Measurements from ENCODE around the gene PRDM12.
A peak's percentile ranks its signal among the peaks of the same experiment; 100 is the strongest.

The PRDM12 gene

DNA sequence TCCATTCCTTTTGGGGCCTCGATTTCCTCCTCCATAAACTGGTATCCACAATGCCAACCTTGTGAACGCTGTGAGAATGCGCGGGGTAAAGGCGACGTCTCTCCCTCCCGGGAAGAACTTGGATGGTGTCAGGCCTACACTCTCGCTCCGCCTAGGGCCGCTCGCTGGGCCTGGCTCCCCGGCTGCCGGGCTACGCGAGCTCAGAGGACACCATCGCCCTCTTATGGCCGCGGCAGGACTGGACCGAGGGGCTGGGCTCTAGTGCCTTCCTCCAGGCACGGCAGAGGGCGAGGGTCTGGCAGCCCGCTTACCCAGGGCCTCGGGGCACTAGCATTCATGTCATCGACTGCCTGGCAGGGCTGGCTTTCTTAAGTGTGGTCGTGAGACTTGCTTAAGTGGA, 27.9 kb downstream of the PRDM12 start:
- H3K27me3 ChIP-seq (replicated peaks), result no peaks in the 10 kb centered on the region
- DNase-seq, result no peak
- TF ChIP-seq, protein P1, sequence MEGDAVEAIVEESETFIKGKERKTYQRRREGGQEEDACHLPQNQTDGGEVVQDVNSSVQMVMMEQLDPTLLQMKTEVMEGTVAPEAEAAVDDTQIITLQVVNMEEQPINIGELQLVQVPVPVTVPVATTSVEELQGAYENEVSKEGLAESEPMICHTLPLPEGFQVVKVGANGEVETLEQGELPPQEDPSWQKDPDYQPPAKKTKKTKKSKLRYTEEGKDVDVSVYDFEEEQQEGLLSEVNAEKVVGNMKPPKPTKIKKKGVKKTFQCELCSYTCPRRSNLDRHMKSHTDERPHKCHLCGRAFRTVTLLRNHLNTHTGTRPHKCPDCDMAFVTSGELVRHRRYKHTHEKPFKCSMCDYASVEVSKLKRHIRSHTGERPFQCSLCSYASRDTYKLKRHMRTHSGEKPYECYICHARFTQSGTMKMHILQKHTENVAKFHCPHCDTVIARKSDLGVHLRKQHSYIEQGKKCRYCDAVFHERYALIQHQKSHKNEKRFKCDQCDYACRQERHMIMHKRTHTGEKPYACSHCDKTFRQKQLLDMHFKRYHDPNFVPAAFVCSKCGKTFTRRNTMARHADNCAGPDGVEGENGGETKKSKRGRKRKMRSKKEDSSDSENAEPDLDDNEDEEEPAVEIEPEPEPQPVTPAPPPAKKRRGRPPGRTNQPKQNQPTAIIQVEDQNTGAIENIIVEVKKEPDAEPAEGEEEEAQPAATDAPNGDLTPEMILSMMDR (IDR thresholded peaks at IDR 0.05; ENCODE audit: low read depth, low read length, missing control alignments), result peak; percentile 71
- no peak overlapping the region for H3K27ac ChIP-seq
- no peak overlapping the region for H3K4me3 ChIP-seq (ENCODE audit: low read depth, low read length)
- in situ Hi-C loops (cut with HindIII; ENCODE audit: low pct_ligation_motif_present, low sequenced_read_pairs), result no loop called here
- peaks cover 14% of the 10 kb centered on the region for H3K36me3 ChIP-seq (replicated peaks)

DNA sequence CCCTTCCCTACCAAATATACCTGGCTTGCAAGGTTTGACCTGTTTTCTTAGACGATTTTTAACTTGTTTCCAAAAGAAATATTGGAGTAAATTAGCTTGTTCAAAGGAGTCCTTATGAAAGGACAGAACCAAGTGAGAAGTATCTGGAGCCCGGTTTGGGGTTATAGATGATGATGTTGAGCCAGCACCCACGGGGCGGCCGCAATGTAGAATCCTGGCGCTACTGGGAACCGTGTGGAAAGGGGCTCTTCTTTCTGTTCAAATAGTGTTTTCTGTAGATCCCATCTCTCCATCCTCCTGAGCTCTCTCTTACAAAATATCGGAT, 28.7 kb downstream of the PRDM12 start:
- Histone ChIP-seq H3K4me3 (ENCODE audit: low read depth, low read length) (peak overlapping the region; percentile 92), H3K27me3 (replicated peaks) (no peaks in the 10 kb centered on the region), H3K36me3 (replicated peaks) (peaks cover 19% of the 10 kb centered on the region), H3K27ac (peak overlapping the region; percentile 40)
- in situ Hi-C loops (cut with HindIII; ENCODE audit: low pct_ligation_motif_present, low sequenced_read_pairs), result no loop called here
- DNase-seq, result no peak
- TF ChIP-seq, protein P1 (IDR thresholded peaks at IDR 0.05; ENCODE audit: low read depth, low read length, missing control alignments), result no peak

DNA sequence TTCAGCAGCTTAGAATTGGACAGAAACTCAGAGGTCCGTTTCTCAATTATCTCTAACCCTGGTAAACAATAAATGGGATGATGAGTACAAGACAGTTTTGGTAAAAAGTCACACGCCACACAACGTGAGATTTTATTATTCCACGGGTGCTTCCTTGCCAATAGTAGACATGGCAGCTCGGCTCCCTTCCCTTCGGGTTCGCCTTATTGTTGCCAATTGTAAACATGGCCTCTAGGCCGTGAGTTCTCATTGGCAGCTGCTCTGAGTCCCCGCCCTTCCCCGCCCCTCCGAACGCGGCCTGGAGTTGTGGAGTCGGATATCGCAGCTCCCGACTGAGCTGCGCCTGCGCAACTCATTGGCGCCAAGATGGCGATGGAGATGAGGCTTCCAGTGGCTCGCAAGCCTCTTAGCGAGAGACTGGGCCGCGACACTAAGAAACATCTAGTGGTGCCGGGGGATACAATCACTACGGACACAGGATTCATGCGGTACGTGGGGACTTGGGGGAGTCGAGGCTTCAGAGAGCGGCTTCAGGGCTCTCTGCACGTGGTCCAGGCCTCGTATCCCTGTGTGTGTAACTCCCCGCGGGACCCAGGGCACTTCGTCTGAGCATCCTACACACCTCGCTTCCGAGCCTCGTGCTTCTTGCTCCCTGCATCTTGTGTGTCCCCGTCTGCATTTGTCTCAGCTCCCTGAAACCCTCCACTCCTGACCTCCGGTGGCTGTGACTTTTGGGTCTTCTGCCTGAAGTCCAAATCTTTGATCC, 29.2 kb downstream of the PRDM12 start, which contains the start of gene EXOSC2:
TSS of gene EXOSC2 (plus strand) at position 355 of the 766 bp plus-strand sequence. CDS start at position 367, 12 bp downstream.
- Histone ChIP-seq H3K27ac (peak within 1 kb of the TSS; percentile 43), H3K36me3 (replicated peaks) (peaks cover 21% of the 10 kb centered on the region), H3K27me3 (replicated peaks) (no peaks in the 10 kb centered on the region), H3K4me3 (ENCODE audit: low read depth, low read length) (peak within 1 kb of the TSS; percentile 92)
- TF ChIP-seq, protein P1 (IDR thresholded peaks at IDR 0.05; ENCODE audit: low read depth, low read length, missing control alignments), result no peak
- peak; percentile 99 for DNase-seq
- in situ Hi-C loops (cut with HindIII; ENCODE audit: low pct_ligation_motif_present, low sequenced_read_pairs), result no loop called here

DNA sequence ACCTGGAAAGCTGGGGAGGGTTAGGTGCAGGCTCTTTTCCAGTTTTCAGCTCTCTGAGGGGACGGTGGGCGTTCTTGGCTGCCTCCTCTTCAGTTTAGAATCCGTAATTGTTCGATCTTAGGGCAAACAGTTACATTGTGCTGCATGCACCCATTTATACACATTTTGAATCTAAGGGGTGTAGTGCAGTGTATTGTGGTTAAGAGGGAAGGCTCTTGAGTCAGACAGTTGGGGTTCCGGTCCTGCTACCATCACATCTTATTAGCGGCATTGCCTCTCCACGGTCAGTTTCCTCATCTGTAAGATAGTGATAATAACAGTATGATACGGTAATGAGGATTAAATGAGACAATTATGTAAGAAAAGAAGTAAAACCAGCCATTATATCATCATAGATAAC, 29.8 kb downstream of the PRDM12 start:
- TF ChIP-seq, protein P1 (IDR thresholded peaks at IDR 0.05; ENCODE audit: low read depth, low read length, missing control alignments), result no peak
- H3K27me3 ChIP-seq (replicated peaks), result no peaks in the 10 kb centered on the region
- H3K36me3 ChIP-seq (replicated peaks), result peaks cover 24% of the 10 kb centered on the region
- peak overlapping the region; percentile 43 for H3K27ac ChIP-seq
- in situ Hi-C loops (cut with HindIII; ENCODE audit: low pct_ligation_motif_present, low sequenced_read_pairs), result no loop called here
- peak overlapping the region; percentile 92 for H3K4me3 ChIP-seq (ENCODE audit: low read depth, low read length)
- DNase-seq, result no peak

DNA sequence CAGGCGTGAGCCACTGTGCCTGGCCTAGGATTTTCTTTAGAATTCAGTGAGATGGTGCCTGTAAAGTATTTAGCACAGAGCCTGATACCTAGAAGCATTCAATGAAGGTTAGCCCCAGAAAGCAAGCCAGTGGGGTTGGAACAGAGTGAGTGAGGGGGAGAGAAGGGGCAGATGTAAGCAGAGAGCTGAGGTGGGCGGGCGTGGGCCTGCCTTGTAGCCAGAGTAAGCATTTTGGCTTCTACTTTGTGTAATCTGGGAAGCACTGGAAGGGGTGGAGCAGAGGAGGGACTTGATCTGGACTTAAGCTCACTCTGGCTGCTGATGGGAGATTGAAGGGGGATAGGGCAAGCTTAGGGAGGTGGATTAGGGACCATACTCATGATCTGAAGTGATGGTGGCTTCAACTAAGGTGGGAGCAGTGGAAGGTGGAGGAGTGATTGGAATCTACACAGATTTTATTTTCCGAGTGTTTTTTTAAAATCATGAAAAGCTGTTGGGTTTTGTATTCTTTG, 31.8 kb downstream of the PRDM12 start:
- Histone ChIP-seq H3K27me3 (replicated peaks) (no peaks in the 10 kb centered on the region), H3K36me3 (replicated peaks) (peaks cover 37% of the 10 kb centered on the region), H3K4me3 (ENCODE audit: low read depth, low read length) (no peak overlapping the region), H3K27ac (no peak overlapping the region)
- TF ChIP-seq, protein P1 (IDR thresholded peaks at IDR 0.05; ENCODE audit: low read depth, low read length, missing control alignments), result no peak
- in situ Hi-C loops (cut with HindIII; ENCODE audit: low pct_ligation_motif_present, low sequenced_read_pairs), result no loop called here
- no peak for DNase-seq
